PC-9 (cell line): ENCODE data around the gene PTPRM. TPM values are rescaled to one million over a fixed set of nuclear protein-coding genes. Genes with fewer than 3 reads are reported as not detected.
A peak's percentile ranks its signal among the peaks of the same experiment; 100 is the strongest.

ENCODE experiments used
- BruUV-seq: library from RNA; stranded (reverse); fragments of 400-500 nt; replicated peaks from 2 replicates; lab custom pipeline; 2021; lab: Mats Ljungman, UMichigan
- CTCF ChIA-PET: fragments of 300-600 bp; sonication (Branson Sonifier 250); formaldehyde crosslinking; loops from one replicate; lab custom pipeline; 2022; ENCODE audit warnings: antibody characterized with exemption; lab: Charles Lee
- POLR2A ChIA-PET: fragments of 300-600 bp; sonication (Branson Sonifier 250); formaldehyde crosslinking; loops from one replicate; lab custom pipeline; 2022; ENCODE audit warnings: antibody characterized with exemption; ENCODE audit not compliant: unreplicated experiment; lab: Charles Lee
- DNase-seq, 2 experiments: peaks; one replicate each; pipeline versions ENCODE4 v3.0.0 to v3.0.0-alpha.2; 2015 to 2022; ENCODE audit warnings: mixed read lengths in 1 of 2
- H2AFZ ChIP-seq: fragments of 200-600 bp; sonication (generic); 2 replicates; pipeline ENCODE4 v1.8.1; 2017; ENCODE audit warnings: antibody characterized with exemption
- H3F3A ChIP-seq: fragments of 200-600 bp; sonication (generic); 2 replicates; pipeline ENCODE4 v1.8.1; 2017; ENCODE audit warnings: antibody characterized with exemption, mild to moderate bottlenecking, low read depth; ENCODE audit not compliant: insufficient read depth
- H3K27ac ChIP-seq: fragments of 200-600 bp; sonication (generic); 2 replicates; pipeline ENCODE4 v1.6.1; 2016; ENCODE audit warnings: mixed run types
- H3K27me3 ChIP-seq: fragments of 200-600 bp; sonication (generic); 2 replicates; pipeline ENCODE4 v1.6.1; 2016; ENCODE audit warnings: low read depth, mixed run types; ENCODE audit not compliant: insufficient read depth
- H3K36me3 ChIP-seq: fragments of 200-600 bp; sonication (generic); 2 replicates; pipeline ENCODE4 v1.6.1; 2016; ENCODE audit warnings: low read depth, mixed run types
- H3K4me1 ChIP-seq: fragments of 200-600 bp; sonication (generic); replicated peaks from 2 replicates; pipeline ENCODE4 v1.6.1; 2016; ENCODE audit warnings: mixed run types; ENCODE audit not compliant: insufficient read depth
- H3K4me2 ChIP-seq: fragments of 200-600 bp; sonication (generic); 2 replicates; pipeline ENCODE4 v1.6.1; 2017; ENCODE audit warnings: mixed run types
- H3K4me3 ChIP-seq: fragments of 200-600 bp; sonication (generic); 2 replicates; pipeline ENCODE4 v1.6.1; 2016; ENCODE audit warnings: mixed run types
- H3K79me2 ChIP-seq: fragments of 200-600 bp; sonication (generic); 2 replicates; pipeline ENCODE4 v1.6.1; 2017; ENCODE audit warnings: low read depth, mixed run types
- H3K9me2 ChIP-seq: fragments of 200-600 bp; sonication (generic); 2 replicates; pipeline ENCODE4 v1.8.1; 2017; ENCODE audit warnings: mild to moderate bottlenecking; ENCODE audit not compliant: insufficient read depth
- H3K9me3 ChIP-seq: fragments of 200-600 bp; sonication (generic); 2 replicates; pipeline ENCODE4 v1.8.1; 2016; ENCODE audit warnings: low read depth; ENCODE audit not compliant: insufficient read depth
- H4K20me1 ChIP-seq: fragments of 200-600 bp; sonication (generic); 2 replicates; pipeline ENCODE4 v1.8.1; 2017; ENCODE audit not compliant: insufficient read depth
- CTCF ChIP-seq: fragments of 200-600 bp; sonication (generic); conservative IDR thresholded peaks from 2 replicates; pipeline ENCODE4 v1.6.1; 2017; ENCODE audit warnings: mixed run types, antibody characterized with exemption, mild to moderate bottlenecking, moderate library complexity
- EZH2 ChIP-seq: fragments of 200-600 bp; sonication (generic); IDR thresholded peaks from 2 replicates; pipeline ENCODE4 v1.8.0; 2017; ENCODE audit warnings: antibody characterized with exemption, low read depth
- intact Hi-C: fragments of 100-400 bp; cut with micrococcal nuclease; formaldehyde crosslinking; loops from one replicate; pipeline ENCODE4 v1.10.0; 2022; ENCODE audit not compliant: unreplicated experiment
- total RNA-seq: library from RNA; stranded (reverse); gene quantifications from 2 replicates; pipeline ENCODE4 v1.2.3, GENCODE V29; 2021

Gene PTPRM
- total RNA-seq, 1 experiment from 2014 or later: 32.5 TPM

- peaks cover 39% of the 10 kb centered on the region for H3K4me1 ChIP-seq
- peak in 1 of 2 experiments; percentile 81 for DNase-seq
- peak overlapping the region; percentile 86 for H3K27ac ChIP-seq
- no peaks in the 10 kb centered on the region for H3K9me2 ChIP-seq
- TF ChIP-seq EZH2: no peak
- TF ChIP-seq CTCF: no peak
- BruUV-seq: no TSS peak
- peak overlapping the region; percentile 46; the same call in 1 of the 2 replicates for H2AFZ ChIP-seq
- H3K4me3 ChIP-seq: no peak overlapping the region
- H3K27me3 ChIP-seq: no peaks in the 10 kb centered on the region
- no peaks in the 10 kb centered on the region for H4K20me1 ChIP-seq
- no peaks in the 10 kb centered on the region for H3K36me3 ChIP-seq
- H3K9me3 ChIP-seq: peaks cover 4% of the 10 kb centered on the region; the same call in 1 of the 2 replicates
- CTCF ChIA-PET: interaction anchor here (0.7 kb wide), 1 partner anchor 23 kb away, joined by 3 read pairs; no protein-coding TSS in a partner anchor
- 0 out of 2 replicates have a peak, but pooled peaks cover 4% of the 10 kb centered on the region for H3K79me2 ChIP-seq
- intact Hi-C loops: loop anchor here (5.0 kb wide), 1 partner anchor 44 kb away; no protein-coding TSS in a partner anchor
- peaks cover 31% of the 10 kb centered on the region for H3F3A ChIP-seq
- H3K4me2 ChIP-seq: peak overlapping the region; percentile 62
- POLR2A ChIA-PET: interaction anchor here (0.7 kb wide), 1 partner anchor 99 kb away, joined by 5 read pairs; no protein-coding TSS in a partner anchor
Observed at GRCh38 chr18:7878265-7879211, 311.4 kb downstream of the PTPRM start.

GRCh38 chr18:7879717-7880116 lies 312.6 kb downstream of the PTPRM start:
- no peak for DNase-seq
- H3K9me3 ChIP-seq: no peaks in the 10 kb centered on the region; the same call in 1 of the 2 replicates
- H3K9me2 ChIP-seq: no peaks in the 10 kb centered on the region
- H3K4me1 ChIP-seq: peaks cover 36% of the 10 kb centered on the region
- ChIA-PET POLR2A (no interaction called here), CTCF (no interaction called here)
- no TSS peak for BruUV-seq
- H3K27ac ChIP-seq: peak overlapping the region; percentile 86
- peaks cover 31% of the 10 kb centered on the region for H3F3A ChIP-seq
- peak overlapping the region; percentile 62; the same call in 1 of the 2 replicates for H3K4me2 ChIP-seq
- TF ChIP-seq CTCF: no peak
- TF ChIP-seq EZH2: no peak
- H3K79me2 ChIP-seq: 0 out of 2 replicates have a peak, but pooled peaks cover 4% of the 10 kb centered on the region
- H3K27me3 ChIP-seq: no peaks in the 10 kb centered on the region
- H2AFZ ChIP-seq: no peak overlapping the region
- H3K36me3 ChIP-seq: no peaks in the 10 kb centered on the region
- H3K4me3 ChIP-seq: no peak overlapping the region
- intact Hi-C loops: loop anchor here (5.0 kb wide), 1 partner anchor 43 kb away; no protein-coding TSS in a partner anchor
- no peaks in the 10 kb centered on the region for H4K20me1 ChIP-seq

DNA sequence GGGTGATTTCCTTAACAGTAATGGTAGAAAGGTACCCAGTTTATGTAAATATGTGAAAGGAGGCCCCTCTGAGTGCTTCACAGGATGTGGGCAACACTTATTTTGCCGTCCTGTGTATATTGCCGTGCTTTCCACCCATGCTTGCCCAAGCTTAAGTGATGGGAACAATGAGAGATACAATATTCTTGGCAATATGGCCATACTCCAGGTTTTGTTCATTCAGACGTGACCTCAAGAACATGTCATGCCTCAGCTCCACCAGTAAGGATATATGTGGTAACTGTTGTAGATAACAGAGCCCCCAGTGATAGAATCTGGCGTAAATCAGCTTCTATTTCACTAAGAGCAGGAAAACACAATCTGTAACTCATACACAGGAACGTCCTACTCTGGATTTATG lies 318.7 kb downstream of the PTPRM start:
- Histone ChIP-seq H3K79me2 (no peaks in the 10 kb centered on the region), H3K27me3 (no peaks in the 10 kb centered on the region), H4K20me1 (no peaks in the 10 kb centered on the region), H3K4me1 (no peaks in the 10 kb centered on the region), H3K9me3 (no peaks in the 10 kb centered on the region), H3F3A (no peaks in the 10 kb centered on the region), H3K4me2 (no peak overlapping the region), H2AFZ (no peak overlapping the region), H3K27ac (no peak overlapping the region), H3K9me2 (no peaks in the 10 kb centered on the region), H3K36me3 (no peaks in the 10 kb centered on the region), H3K4me3 (no peak overlapping the region)
- DNase-seq: no peak
- TF ChIP-seq EZH2 (no peak), CTCF (no peak)
- intact Hi-C loops: no loop called here
- no TSS peak for BruUV-seq
- CTCF ChIA-PET: no interaction called here
- POLR2A ChIA-PET: interaction anchor here (0.6 kb wide), 1 partner anchor 535 kb away, joined by 5 read pairs; no protein-coding TSS in a partner anchor
